Activated CD4-positive, CD25-positive, alpha-beta regulatory T cell treated with anti-CD3 and anti-CD28 coated beads, Interleukin-2, amount 50 U/mL, for 24 hours (primary cell): Measurements from ENCODE around the gene TLL2.

ENCODE experiments used
- ATAC-seq, 2 donors: fragments of 150-1000 bp; cut with Tn5 transposase; one replicate each; pipeline ENCODE4 v1.10.0; 2021; ENCODE audit warnings: mild to moderate bottlenecking in 1 of 2, moderate library complexity in 1 of 2

TLL2 gene

DNA sequence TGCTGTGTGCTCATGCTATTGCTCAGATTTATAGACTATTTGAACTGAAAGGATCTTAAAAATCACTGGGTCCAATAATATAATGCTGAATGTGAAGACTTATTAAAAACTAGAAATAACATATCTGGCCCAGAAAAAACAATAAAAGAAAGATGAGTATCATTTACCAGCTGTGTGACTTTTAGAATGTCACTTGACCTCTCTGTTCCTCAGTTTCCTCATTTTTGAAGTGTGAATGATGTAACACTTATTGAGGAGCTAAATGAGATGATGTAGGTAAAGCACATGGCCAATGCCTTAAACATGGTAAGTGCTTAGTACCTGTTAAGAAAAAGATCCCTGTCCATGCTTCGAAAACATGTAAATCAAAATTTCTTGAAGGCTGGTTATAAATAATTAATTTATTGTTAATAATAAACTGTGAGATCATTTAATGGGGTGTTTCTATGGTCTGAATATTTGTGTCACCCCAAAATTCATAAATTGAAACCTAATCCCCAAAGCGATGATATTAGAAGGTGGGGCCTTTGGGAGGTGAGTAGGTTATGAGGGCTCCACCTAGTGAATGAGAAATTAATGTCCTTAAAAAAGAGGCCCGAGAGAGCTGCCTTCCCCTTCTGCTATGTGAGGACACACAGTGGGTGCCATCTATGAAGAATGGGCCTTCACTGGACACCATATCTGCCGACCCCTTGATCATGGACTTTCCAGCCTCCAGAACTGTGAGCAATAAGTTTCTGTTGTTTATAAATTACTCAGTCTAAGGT lies 196.5 kb downstream of the TLL2 start:
- ATAC-seq = no peak
